Anterior cingulate cortex (tissue), 58 donors: ENCODE measurements around the gene PPP2R2D.
"Not testable (repeated sequence)": the region's sequence is repeated elsewhere in the genome, so short reads cannot be mapped to it uniquely, and the experiment has no call there.

Experiments
- DNase-seq, 58 donors: peaks; one replicate each; lab custom pipeline; 2025; lab: John Stamatoyannopoulos, UW

PPP2R2D gene

GRCh38 chr10:131865223-131865917 is 35.4 kb upstream of the PPP2R2D start:
- DNase-seq = no peak

- no peak for DNase-seq
Measured at GRCh38 chr10:131866673-131867072, 34.1 kb upstream of the PPP2R2D start.

GRCh38 chr10:131868436-131868835 is 32.4 kb upstream of the PPP2R2D start:
- no peak for DNase-seq

GRCh38 chr10:131869344-131869743 is 31.5 kb upstream of the PPP2R2D start:
- no peak for DNase-seq

- DNase-seq = no peak
Measured at GRCh38 chr10:131870411-131870810, 30.4 kb upstream of the PPP2R2D start.

- no peak for DNase-seq
Measured at GRCh38 chr10:131870831-131871672, 29.8 kb upstream of the PPP2R2D start.

- no peak for DNase-seq
Measured at GRCh38 chr10:131871673-131872005, 29.2 kb upstream of the PPP2R2D start.

GRCh38 chr10:131872011-131872826 is 28.6 kb upstream of the PPP2R2D start:
- DNase-seq = no peak

GRCh38 chr10:131872827-131873375 is 27.9 kb upstream of the PPP2R2D start:
- no peak for DNase-seq

GRCh38 chr10:131874991-131875451 is 25.8 kb upstream of the PPP2R2D start:
- peak; percentile 10 to 91 (median 66) for DNase-seq

- no peak for DNase-seq
Measured at GRCh38 chr10:131875501-131875900, 25.3 kb upstream of the PPP2R2D start.

- DNase-seq = no peak
Measured at GRCh38 chr10:131876017-131876416, 24.8 kb upstream of the PPP2R2D start.

- no peak for DNase-seq
Measured at GRCh38 chr10:131876508-131876907, 24.3 kb upstream of the PPP2R2D start.

GRCh38 chr10:131880016-131880590 is 20.7 kb upstream of the PPP2R2D start:
- no peak for DNase-seq

- DNase-seq = no peak
Measured at GRCh38 chr10:131881104-131881880, 19.5 kb upstream of the PPP2R2D start.

- DNase-seq = no peak
Measured at GRCh38 chr10:131882151-131882550, 18.7 kb upstream of the PPP2R2D start.

- no peak for DNase-seq
Measured at GRCh38 chr10:131882590-131883451, 18.0 kb upstream of the PPP2R2D start.

- DNase-seq = not testable (repeated sequence)
Measured at GRCh38 chr10:131883621-131884393, 17.0 kb upstream of the PPP2R2D start.
